ENCODE results near the gene UBE2I. TPM values are rescaled to one million over a fixed set of nuclear protein-coding genes. Genes with fewer than 3 reads are reported as not detected.

The UBE2I gene
- total RNA-seq, 1 donor from 2014 or later, result 141 TPM

GRCh38 chr16:1311738-1312466 lies 2.5 kb downstream of the UBE2I start:
- no peaks in the 10 kb centered on the region for H3K27me3 ChIP-seq
- peaks cover 21 to 25% of the 10 kb centered on the region in 2 donors for H3K4me1 ChIP-seq
- H3K9me3 ChIP-seq, result no peaks in the 10 kb centered on the region
- intact Hi-C loops (cut with DNase I), result loop anchor here (2.0 to 5.0 kb wide), 3 partner anchors 39 to 1220 kb away; partner anchors contain the start of genes CEMP1, GNPTG and TSR3
- TF ChIP-seq CTCF (IDR thresholded peaks at IDR 0.05), result no peak
- peaks cover 35 to 40% of the 10 kb centered on the region in 2 donors for H3K36me3 ChIP-seq
- H3K4me3 ChIP-seq, result peak overlapping the region; percentile 83 to 91
- no peak overlapping the region for H3K27ac ChIP-seq
- DNase-seq (ENCODE audit: low spot score in 2 of 2), result no peak

GRCh38 chr16:1312467-1312816 lies 3.0 kb downstream of the UBE2I start:
- H3K27ac ChIP-seq, result no peak overlapping the region
- H3K4me1 ChIP-seq, result peaks cover 21 to 25% of the 10 kb centered on the region in 2 donors

GRCh38 chr16:1312903-1313302 lies 3.5 kb downstream of the UBE2I start:
- intact Hi-C loops (cut with DNase I), result loop anchor here (5.0 kb wide), 2 partner anchors 94 to 1219 kb away; partner anchors contain the start of gene CEMP1
- no peak for DNase-seq (ENCODE audit: low spot score in 2 of 2)
- no peak for TF ChIP-seq CTCF (IDR thresholded peaks at IDR 0.05)
- Histone ChIP-seq H3K4me1 (peaks cover 21 to 25% of the 10 kb centered on the region in 2 donors), H3K4me3 (no peak overlapping the region), H3K9me3 (no peaks in the 10 kb centered on the region), H3K36me3 (peaks cover 45 to 50% of the 10 kb centered on the region in 2 donors), H3K27ac (no peak overlapping the region), H3K27me3 (no peaks in the 10 kb centered on the region)

More at GRCh38 chr16:1312467-1312816, 3.0 kb downstream of the UBE2I start:
- DNase-seq (ENCODE audit: low spot score in 2 of 2), result no peak
- intact Hi-C loops (cut with DNase I), result loop anchor here (5.0 kb wide), 2 partner anchors 95 to 1220 kb away; partner anchors contain the start of gene CEMP1
- TF ChIP-seq CTCF (IDR thresholded peaks at IDR 0.05), result no peak
- peak overlapping the region; percentile 83 to 91 for H3K4me3 ChIP-seq
- H3K27me3 ChIP-seq, result no peaks in the 10 kb centered on the region
- no peaks in the 10 kb centered on the region for H3K9me3 ChIP-seq
- peaks cover 40 to 45% of the 10 kb centered on the region in 2 donors for H3K36me3 ChIP-seq

- H3K27me3 ChIP-seq, result no peaks in the 10 kb centered on the region
- H3K9me3 ChIP-seq, result no peaks in the 10 kb centered on the region
- no peak overlapping the region for H3K27ac ChIP-seq
- peaks cover 54 to 59% of the 10 kb centered on the region in 2 donors for H3K36me3 ChIP-seq
- H3K4me1 ChIP-seq, result peaks cover 21 to 25% of the 10 kb centered on the region in 2 donors
- no peak for TF ChIP-seq CTCF (IDR thresholded peaks at IDR 0.05)
- H3K4me3 ChIP-seq, result no peak overlapping the region
- intact Hi-C loops (cut with DNase I), result loop anchor here (5.0 kb wide), 2 partner anchors 93 to 1218 kb away; partner anchors contain the start of gene CEMP1
- no peak for DNase-seq (ENCODE audit: low spot score in 2 of 2)
Measured at GRCh38 chr16:1313721-1314369, 4.4 kb downstream of the UBE2I start.

GRCh38 chr16:1314399-1315068 lies 5.1 kb downstream of the UBE2I start:
- no peak overlapping the region for H3K4me3 ChIP-seq
- DNase-seq (ENCODE audit: low spot score in 2 of 2), result no peak
- H3K4me1 ChIP-seq, result peaks cover 21 to 25% of the 10 kb centered on the region in 2 donors
- no peak for TF ChIP-seq CTCF (IDR thresholded peaks at IDR 0.05)
- peaks cover 61 to 66% of the 10 kb centered on the region in 2 donors for H3K36me3 ChIP-seq
- no peaks in the 10 kb centered on the region for H3K27me3 ChIP-seq
- no peaks in the 10 kb centered on the region for H3K9me3 ChIP-seq
- intact Hi-C loops (cut with DNase I), result loop anchor here (5.0 kb wide), 2 partner anchors 93 to 1218 kb away; partner anchors contain the start of gene CEMP1
- no peak overlapping the region for H3K27ac ChIP-seq

All from ascending aorta (tissue), 2 donors.